IMR-90 (cell line): ENCODE measurements around the gene MED12. TPM values are rescaled to one million over a fixed set of nuclear protein-coding genes. Genes with fewer than 3 reads are reported as not detected.
A peak's percentile ranks its signal among the peaks of the same experiment; 100 is the strongest.

Source experiments
- ATAC-seq: fragments of 200-7000 bp; cut with Tn5 transposase; 2 replicates; pipeline ENCODE4 v1.9.1; 2020; ENCODE audit warnings: low read depth, mild to moderate bottlenecking, moderate library complexity
- BruUV-seq: library from RNA; stranded (reverse); fragments of 400-500 nt; replicated peaks from 2 replicates; lab custom pipeline; 2021; lab: Mats Ljungman, UMichigan
- CTCF ChIA-PET: fragments of 300-600 bp; formaldehyde crosslinking; extraction: SDS; loops from one replicate; lab custom pipeline; 2021; ENCODE audit warnings: antibody characterized with exemption; lab: Yijun Ruan, JAX
- POLR2A ChIA-PET: fragments of 300-600 bp; sonication (Branson Sonifier 250); formaldehyde crosslinking; loops from one replicate; lab custom pipeline; 2022; ENCODE audit warnings: antibody characterized with exemption; ENCODE audit not compliant: unreplicated experiment; lab: Charles Lee
- DNase-seq: peaks from one replicate; pipeline ENCODE4 v3.0.0; 2013
- H2AFZ ChIP-seq: replicated peaks from 2 replicates; pipeline ENCODE3; 2013; ENCODE audit warnings: low read length, mild to moderate bottlenecking; ENCODE audit not compliant: poor library complexity
- H2AK5ac ChIP-seq: 2 replicates; pipeline ENCODE4 v1.6.1; 2013; ENCODE audit warnings: low read depth, low read length, inconsistent platforms
- H2AK9ac ChIP-seq: replicated peaks from 2 replicates; pipeline ENCODE3; 2013; ENCODE audit warnings: mild to moderate bottlenecking, low read depth, low read length, moderate library complexity; ENCODE audit not compliant: poor library complexity
- H2BK120ac ChIP-seq: 2 replicates; pipeline ENCODE4 v1.6.1; 2013; ENCODE audit warnings: low read depth, low read length, inconsistent platforms
- H2BK15ac ChIP-seq: 3 replicates; pipeline ENCODE4 v1.6.1; 2013; ENCODE audit warnings: low read depth, low read length, inconsistent platforms
- H2BK20ac ChIP-seq: 2 replicates; pipeline ENCODE4 v1.6.1; 2013; ENCODE audit warnings: low read depth, mild to moderate bottlenecking, inconsistent platforms, low read length, moderate library complexity
- H2BK5ac ChIP-seq: 2 replicates; pipeline ENCODE4 v1.6.1; 2013; ENCODE audit warnings: mild to moderate bottlenecking, low read depth, low read length, inconsistent platforms; ENCODE audit not compliant: poor library complexity, severe bottlenecking
- H3K14ac ChIP-seq: replicated peaks from 2 replicates; pipeline ENCODE4 v1.6.1; 2013; ENCODE audit warnings: low read depth, low read length, inconsistent platforms
- H3K18ac ChIP-seq: 2 replicates; pipeline ENCODE4 v1.6.1; 2013; ENCODE audit warnings: low read depth, low read length, control low read depth
- H3K23ac ChIP-seq: 2 replicates; pipeline ENCODE4 v1.6.1; 2013; ENCODE audit warnings: low read depth, low read length, inconsistent platforms
- H3K27ac ChIP-seq: 2 replicates; pipeline ENCODE4 v1.5.1; 2013; ENCODE audit warnings: mild to moderate bottlenecking, control low read depth, low read length; ENCODE audit not compliant: insufficient read depth
- H3K27me3 ChIP-seq: 2 replicates; pipeline ENCODE4 v1.6.1; 2013; ENCODE audit warnings: low read length; ENCODE audit not compliant: control insufficient read depth, insufficient read depth
- H3K36me3 ChIP-seq: 2 replicates; pipeline ENCODE4 v1.6.1; 2013; ENCODE audit warnings: low read length, mixed read lengths; ENCODE audit not compliant: control insufficient read depth, insufficient read depth
- H3K4ac ChIP-seq: 2 replicates; pipeline ENCODE4 v1.6.1; 2013; ENCODE audit warnings: low read depth, low read length, inconsistent platforms
- H3K4me1 ChIP-seq: 2 replicates; pipeline ENCODE4 v1.6.1; 2013; ENCODE audit warnings: low read length, mixed read lengths; ENCODE audit not compliant: control insufficient read depth, insufficient read depth
- H3K4me2 ChIP-seq: 2 replicates; pipeline ENCODE4 v1.6.1; 2013; ENCODE audit warnings: low read depth, mild to moderate bottlenecking, control low read depth, low read length, moderate library complexity
- H3K4me3 ChIP-seq: 2 replicates; pipeline ENCODE4 v1.5.1; 2013; ENCODE audit warnings: low read depth, mild to moderate bottlenecking, control low read depth, low read length, moderate library complexity; ENCODE audit not compliant: insufficient read depth
- H3K56ac ChIP-seq: 2 replicates; pipeline ENCODE4 v1.6.1; 2013; ENCODE audit warnings: low read length, inconsistent platforms; ENCODE audit not compliant: insufficient read depth; ENCODE audit errors: extremely low read depth
- H3K79me1 ChIP-seq, 2 experiments: 2 replicates each; pipeline ENCODE4 v1.6.1; 2013; ENCODE audit warnings: low read length in 2 of 2, inconsistent platforms in 1 of 2, low read depth in 1 of 2
- H3K9ac ChIP-seq: 2 replicates; pipeline ENCODE4 v1.6.1; 2013; ENCODE audit warnings: low read depth, low read length, control low read depth
- H3K9me1 ChIP-seq: 2 replicates; pipeline ENCODE4 v1.6.1; 2013; ENCODE audit warnings: low read length, inconsistent platforms; ENCODE audit not compliant: insufficient read depth
- H3K9me3 ChIP-seq: 2 replicates; pipeline ENCODE4 v1.6.1; 2013; ENCODE audit warnings: low read length; ENCODE audit not compliant: control insufficient read depth, insufficient read depth
- H4K20me1 ChIP-seq: 2 replicates; pipeline ENCODE4 v1.6.1; 2013; ENCODE audit warnings: low read length, inconsistent platforms; ENCODE audit not compliant: insufficient read depth
- H4K5ac ChIP-seq: 2 replicates; pipeline ENCODE4 v1.6.1; 2013; ENCODE audit warnings: mild to moderate bottlenecking, low read depth, low read length, control low read depth
- H4K8ac ChIP-seq, 2 experiments: 2 replicates each; pipeline ENCODE4 v1.6.1; 2013; ENCODE audit warnings: low read depth in 2 of 2, low read length in 2 of 2, control low read depth in 1 of 2, inconsistent platforms in 1 of 2
- H4K91ac ChIP-seq: 2 replicates; pipeline ENCODE4 v1.6.1; 2013; ENCODE audit warnings: low read depth, low read length, inconsistent platforms; ENCODE audit not compliant: insufficient read depth
- BHLHE40 ChIP-seq: fragments of 150-350 bp; IDR thresholded peaks from 2 replicates; pipeline ENCODE4 v1.6.1; 2016; ENCODE audit warnings: mild to moderate bottlenecking, low read depth, low read length
- CEBPB ChIP-seq: IDR thresholded peaks from 2 replicates; pipeline ENCODE4 v1.6.1; 2012; ENCODE audit warnings: low read depth, low read length, improper control_type of control experiment
- MAFK ChIP-seq: IDR thresholded peaks from 2 replicates; pipeline ENCODE4 v1.6.1; 2012; ENCODE audit warnings: low read depth, low read length, improper control_type of control experiment
- MAZ ChIP-seq: IDR thresholded peaks from 2 replicates; pipeline ENCODE4 v1.6.1; 2012; ENCODE audit warnings: low read depth, mild to moderate bottlenecking, low read length, improper control_type of control experiment, moderate library complexity, borderline replicate concordance
- POLR2A ChIP-seq: IDR thresholded peaks from 2 replicates; pipeline ENCODE4 v1.6.1; 2012; ENCODE audit warnings: mild to moderate bottlenecking, low read depth, low read length
- WGBS, 2 experiments: methylation state at CpG; one replicate each; pipeline versions ENCODE4 v1.1.5 to v1.1.7; 2013; ENCODE audit warnings: missing lambda C conversion rate in 2 of 2; ENCODE audit not compliant: insufficient read length in 1 of 2; ENCODE audit errors: extremely low coverage in 2 of 2; 5-methylcytosine and 5-hydroxymethylcytosine counted together
- dilution Hi-C: fragments of 300-500 bp; cut with HindIII; formaldehyde crosslinking; loops from one replicate; pipeline ENCODE4 v1.14.3; 2018; ENCODE audit warnings: low sequenced_read_pairs; ENCODE audit not compliant: unreplicated experiment
- in situ Hi-C: fragments of 300-500 bp; cut with MboI; formaldehyde crosslinking; loops from 3 replicates; pipeline ENCODE4 v1.14.3; 2019; ENCODE audit warnings: low sequenced_read_pairs, inconsistent platforms, mixed read lengths
- intact Hi-C: fragments of 100-400 bp; cut with micrococcal nuclease; formaldehyde crosslinking; loops from 2 replicates; pipeline ENCODE4 v1.10.0; 2022
- polyA plus RNA-seq, 3 experiments: library from polyadenylated mRNA; depleted of rRNA; stranded (reverse); fragments of >200 nt; gene quantifications; 2 replicates each; pipeline ENCODE4 v1.2.3, GENCODE V29; 2012; ENCODE audit warnings: low replicate concordance in 1 of 3
- total RNA-seq: library from RNA; depleted of rRNA; stranded (reverse); fragments of >200 nt; gene quantifications from 2 replicates; pipeline ENCODE4 v1.2.3, GENCODE V29; 2012

The MED12 gene
- total and polyA plus RNA-seq, 2 of the 4 experiments (the other 2 are of a cell fraction) = 9.1 to 19.8 TPM

DNA sequence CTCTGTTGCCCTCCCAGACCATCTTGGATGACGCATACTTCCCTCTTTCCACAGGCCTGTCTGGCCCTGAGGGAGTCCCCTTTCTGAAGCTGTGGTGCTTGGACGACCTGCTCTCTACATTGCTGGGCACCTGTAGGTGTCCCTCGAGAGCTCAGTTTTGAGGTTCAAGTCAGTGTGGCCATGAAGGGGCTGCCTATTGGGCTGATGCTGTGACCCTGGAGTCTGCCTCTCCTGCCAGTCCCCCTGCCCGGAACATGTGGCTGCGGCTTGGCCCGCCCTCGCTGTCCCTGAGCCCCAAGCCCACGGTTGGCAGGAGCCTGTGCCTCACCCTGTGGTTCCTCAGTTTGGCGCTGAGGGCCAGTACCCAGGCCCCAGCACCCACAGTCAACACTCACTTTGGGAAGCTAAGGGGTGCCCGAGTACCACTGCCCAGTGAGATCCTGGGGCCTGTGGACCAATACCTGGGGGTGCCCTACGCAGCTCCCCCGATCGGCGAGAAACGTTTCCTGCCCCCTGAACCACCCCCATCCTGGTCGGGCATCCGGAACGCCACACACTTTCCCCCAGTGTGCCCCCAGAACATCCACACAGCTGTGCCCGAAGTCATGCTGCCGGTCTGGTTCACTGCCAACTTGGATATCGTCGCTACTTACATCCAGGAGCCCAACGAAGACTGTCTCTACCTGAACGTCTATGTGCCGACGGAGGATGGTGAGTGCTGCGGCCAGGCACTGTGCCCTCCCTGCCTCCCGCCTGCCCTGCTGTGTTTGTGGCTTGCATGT, 29.3 kb downstream of the MED12 start:
- no peak overlapping the region for H2AK9ac ChIP-seq
- BruUV-seq = no TSS peak

More for the DNA sequence above, 29.3 kb downstream of the MED12 start:
- DNase-seq = no peak
- dilution Hi-C loops = no loop called here
- Histone ChIP-seq H3K9ac (no peak overlapping the region), H3K4ac (no peak overlapping the region), H2BK20ac (no peak overlapping the region), H2BK15ac (no peak overlapping the region), H3K27me3 (peaks cover 4% of the 10 kb centered on the region; the same call in 1 of the 2 replicates), H3K18ac (no peak overlapping the region), H3K27ac (no peak overlapping the region), H2BK5ac (no peak overlapping the region), H4K5ac (no peak overlapping the region), H3K4me3 (no peak overlapping the region), H4K20me1 (no peaks in the 10 kb centered on the region), H3K4me2 (no peak overlapping the region), H3K23ac (no peak overlapping the region), H2AK5ac (no peak overlapping the region), H3K56ac (no peak overlapping the region), H3K79me1 (no peaks in the 10 kb centered on the region), H3K36me3 (no peaks in the 10 kb centered on the region; the same call in 1 of the 2 replicates), H4K8ac (no peak overlapping the region), H2AFZ (peak overlapping the region; percentile 22), H4K91ac (no peak overlapping the region), H3K9me3 (no peaks in the 10 kb centered on the region), H3K4me1 (peaks cover 2% of the 10 kb centered on the region; the same call in 1 of the 2 replicates), H3K14ac (no peak overlapping the region), H2BK120ac (no peak overlapping the region), H3K9me1 (peaks cover 3% of the 10 kb centered on the region; the same call in 1 of the 2 replicates)
- intact Hi-C loops = no loop called here
- CTCF ChIA-PET = no interaction called here
- TF ChIP-seq MAZ = no peak
- no peak for TF ChIP-seq MAFK
- no peak for TF ChIP-seq POLR2A
- no peak for TF ChIP-seq CEBPB
- TF ChIP-seq BHLHE40 = no peak
- POLR2A ChIA-PET = no interaction called here
- no peak for ATAC-seq
- 80% methylated on average over 6 of the region's 28 CpGs; no CpG with 5 or more reads in 1 of the 2 experiments for WGBS, 2 experiments
- in situ Hi-C loops = no loop called here
